Esophagus squamous epithelium (tissue), 4 donors: Measurements from ENCODE around the gene S100PBP.

ENCODE experiments used
- CTCF ChIP-seq, 6 experiments: fragments of 450-650 bp in 4 of 6; fragments of 200-600 bp in 2 of 6; sonication (generic) in 2 of 6; IDR thresholded peaks; one replicate each; pipeline ENCODE4 v1.5.1; 2016 to 2019; ENCODE audit warnings: antibody characterized with exemption in 6 of 6, mild to moderate bottlenecking in 4 of 6, moderate library complexity in 4 of 6
- POLR2A ChIP-seq, 4 donors: fragments of 450-650 bp; IDR thresholded peaks; one replicate each; pipeline ENCODE4 v1.6.1; 2017; ENCODE audit warnings: antibody characterized with exemption in 4 of 4, mild to moderate bottlenecking in 4 of 4, moderate library complexity in 3 of 4

- TF ChIP-seq CTCF (IDR thresholded peaks at IDR 0.05) (peak in 4 of 6 experiments; percentile 12 to 44 (median 20)), POLR2A (IDR thresholded peaks at IDR 0.05) (no peak)
These were observed 30.6 kb upstream of the S100PBP start for GRCh38 chr1:32786856-32787255.
